ENCODE results near the gene NEUROG2. TPM values are rescaled to one million over a fixed set of nuclear protein-coding genes. Genes with fewer than 3 reads are reported as not detected.

NEUROG2 gene
- total RNA-seq (2021) (not detected in 2 replicates), Bru-seq, nascent RNA (not detected), BruChase-seq, experiment 1, labeled RNA remaining after a 2-hour chase (not detected), BruChase-seq, experiment 2, labeled RNA remaining after a 6-hour chase (not detected)
- long read RNA-seq, result 0 reads

DNA sequence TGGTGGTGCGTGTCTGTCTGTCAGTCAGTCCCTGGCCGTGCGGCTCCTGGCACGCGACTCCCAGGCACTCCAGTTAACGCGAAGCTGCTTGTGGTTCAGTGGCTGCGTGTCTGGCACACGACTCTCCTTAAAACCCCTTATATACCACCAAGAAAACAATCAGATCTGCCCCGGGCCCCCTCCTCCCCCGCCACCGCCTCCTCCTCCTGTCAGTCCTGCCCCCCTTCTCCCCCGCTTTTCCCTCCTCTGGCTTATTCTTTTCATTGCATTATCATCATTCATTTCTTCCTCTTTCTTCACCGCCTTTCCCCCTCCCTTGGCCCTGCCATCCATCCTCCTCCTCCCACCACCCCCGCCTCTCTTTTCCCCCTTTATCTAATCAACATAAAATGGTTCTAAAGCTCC lies at the start of gene NEUROG2:
NEUROG2 (minus strand) TSS at position 115 of the 405 bp plus-strand sequence. CDS start 705 bp downstream, outside the sequence.
- intact Hi-C loops (cut with micrococcal nuclease; ENCODE audit: unreplicated experiment), result no loop called here
- no peak within 1 kb of the TSS for H3K27ac ChIP-seq (ENCODE audit: low read depth, low read length, poor library complexity, severe bottlenecking)
- peaks cover 98% of the 10 kb centered on the region for H3K27me3 ChIP-seq (replicated peaks; ENCODE audit: insufficient read depth, low read depth, low read length, poor library complexity)
- H3K4me1 ChIP-seq (ENCODE audit: insufficient read depth, low read length, poor library complexity, severe bottlenecking), result peaks cover 29% of the 10 kb centered on the region
- H3K4me3 ChIP-seq (ENCODE audit: low read depth, low read length, poor library complexity, severe bottlenecking), result peak within 1 kb of the TSS; percentile 51
- ChIA-PET CTCF (interaction anchor here (0.6 kb wide), 2 partner anchors 189 to 194 kb away, joined by 8 to 11 read pairs; no protein-coding TSS in a partner anchor), POLR2A (ENCODE audit: low non-redundant PET) (no interaction called here)
- H3K36me3 ChIP-seq (ENCODE audit: insufficient read depth, low read length, poor library complexity, severe bottlenecking), result no peaks in the 10 kb centered on the region
- no TSS peak for BruUV-seq (replicated peaks)
- no peak for TF ChIP-seq CTCF (conservative IDR thresholded peaks at IDR 0.05; ENCODE audit: low read depth, low read length)
- DNase-seq (ENCODE audit: low spot score), result no peak
- peaks cover 6% of the 10 kb centered on the region for H3K9me3 ChIP-seq (ENCODE audit: low read depth, low read length, poor library complexity, severe bottlenecking)

GRCh38 chr4:112564706-112565270 lies 48.8 kb upstream of the NEUROG2 start:
- Histone ChIP-seq H3K36me3 (ENCODE audit: insufficient read depth, low read length, poor library complexity, severe bottlenecking) (no peaks in the 10 kb centered on the region), H3K4me3 (ENCODE audit: low read depth, low read length, poor library complexity, severe bottlenecking) (no peak overlapping the region), H3K4me1 (ENCODE audit: insufficient read depth, low read length, poor library complexity, severe bottlenecking) (no peaks in the 10 kb centered on the region), H3K9me3 (ENCODE audit: low read depth, low read length, poor library complexity, severe bottlenecking) (no peaks in the 10 kb centered on the region), H3K27ac (ENCODE audit: low read depth, low read length, poor library complexity, severe bottlenecking) (no peak overlapping the region), H3K27me3 (replicated peaks; ENCODE audit: insufficient read depth, low read depth, low read length, poor library complexity) (no peaks in the 10 kb centered on the region)
- DNase-seq (ENCODE audit: low spot score), result no peak
- POLR2A ChIA-PET (ENCODE audit: low non-redundant PET), result no interaction called here
- TF ChIP-seq CTCF (conservative IDR thresholded peaks at IDR 0.05; ENCODE audit: low read depth, low read length) (peak; percentile 28; the same call in 1 of the 2 replicates), EZH2 (IDR thresholded peaks at IDR 0.05; ENCODE audit: borderline replicate concordance, low read depth, low read length, poor library complexity, severe bottlenecking) (no peak)
- CTCF ChIA-PET, result no interaction called here
- BruUV-seq (replicated peaks), result no TSS peak
- intact Hi-C loops (cut with micrococcal nuclease; ENCODE audit: unreplicated experiment), result no loop called here

GRCh38 chr4:112563431-112564200 lies 47.6 kb upstream of the NEUROG2 start:
- no TSS peak for BruUV-seq (replicated peaks)
- no peak for DNase-seq (ENCODE audit: low spot score)
- Histone ChIP-seq H3K36me3 (ENCODE audit: insufficient read depth, low read length, poor library complexity, severe bottlenecking) (no peaks in the 10 kb centered on the region), H3K9me3 (ENCODE audit: low read depth, low read length, poor library complexity, severe bottlenecking) (no peaks in the 10 kb centered on the region), H3K4me3 (ENCODE audit: low read depth, low read length, poor library complexity, severe bottlenecking) (no peak overlapping the region), H3K4me1 (ENCODE audit: insufficient read depth, low read length, poor library complexity, severe bottlenecking) (no peaks in the 10 kb centered on the region), H3K27me3 (replicated peaks; ENCODE audit: insufficient read depth, low read depth, low read length, poor library complexity) (no peaks in the 10 kb centered on the region), H3K27ac (ENCODE audit: low read depth, low read length, poor library complexity, severe bottlenecking) (no peak overlapping the region)
- intact Hi-C loops (cut with micrococcal nuclease; ENCODE audit: unreplicated experiment), result no loop called here
- ChIA-PET POLR2A (ENCODE audit: low non-redundant PET) (no interaction called here), CTCF (no interaction called here)
- TF ChIP-seq EZH2 (IDR thresholded peaks at IDR 0.05; ENCODE audit: borderline replicate concordance, low read depth, low read length, poor library complexity, severe bottlenecking), result no peak
- no peak for TF ChIP-seq CTCF (conservative IDR thresholded peaks at IDR 0.05; ENCODE audit: low read depth, low read length)
